Fibroblast of peridontal ligament (primary cell): Measurements from ENCODE around the gene FOXA2.

ENCODE experiments used
- DNase-seq: peaks from one replicate; pipeline ENCODE4 v3.0.0-alpha.2; 2010; ENCODE audit errors: extremely low read depth

FOXA2 gene

DNA sequence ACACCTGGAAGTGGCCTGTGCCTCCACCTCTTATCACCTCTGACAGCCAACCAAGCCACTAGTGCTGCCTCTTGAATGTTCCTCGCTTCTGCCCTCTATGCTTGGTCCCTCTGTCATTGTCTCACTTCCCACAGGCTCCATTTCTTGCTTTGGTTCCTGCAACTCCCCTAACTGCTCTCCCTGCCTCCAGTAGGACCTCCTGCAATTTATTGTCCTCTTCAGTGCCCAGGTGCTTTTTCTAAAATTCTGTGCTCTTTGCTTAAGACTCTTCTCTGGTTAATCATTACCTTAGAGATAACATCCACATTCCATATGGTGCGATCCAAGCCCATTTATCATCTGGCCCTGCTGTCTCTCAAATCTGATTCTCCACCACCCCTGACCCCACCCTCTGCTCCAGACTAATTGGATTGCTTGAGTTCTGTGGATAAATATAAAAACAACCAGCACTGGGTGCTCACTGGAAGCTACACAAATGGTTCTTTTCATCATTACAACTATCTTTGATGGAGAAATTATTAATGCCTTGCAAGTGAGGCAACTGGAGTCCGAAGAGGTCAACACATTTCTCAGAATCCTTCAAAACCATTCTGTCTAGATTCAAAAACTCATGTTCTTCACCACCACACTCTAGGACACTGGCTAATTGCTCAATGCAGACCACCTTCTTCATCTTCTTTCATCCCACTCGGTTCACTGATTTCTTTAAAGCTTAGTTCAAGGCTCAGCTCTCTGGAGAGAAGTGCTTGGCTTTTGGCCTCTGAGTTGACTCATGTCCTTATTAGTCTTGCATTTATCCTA lies 47.2 kb downstream of the FOXA2 start:
- DNase-seq, result no peak

GRCh38 chr20:22536141-22536828 lies 48.1 kb downstream of the FOXA2 start:
- no peak for DNase-seq

DNA sequence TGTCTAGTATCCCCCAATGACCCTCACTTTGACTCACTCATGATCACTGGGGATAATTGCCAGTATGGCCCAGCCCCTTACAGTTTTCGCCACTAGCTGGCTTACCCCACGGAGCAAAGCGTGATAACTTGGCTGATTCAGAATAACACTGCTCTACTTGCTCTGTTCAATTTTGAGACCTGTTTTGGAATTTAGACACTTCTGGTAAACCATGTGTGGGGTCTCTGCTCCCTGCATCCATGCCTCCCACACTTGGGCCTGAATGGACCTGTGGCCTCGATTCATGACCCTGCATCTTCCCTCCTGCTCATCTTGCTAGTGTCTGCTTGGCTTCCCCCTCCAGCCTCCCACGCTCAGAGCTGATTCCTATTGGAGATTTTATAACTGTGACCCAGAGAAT lies 48.9 kb downstream of the FOXA2 start:
- no peak for DNase-seq

DNA sequence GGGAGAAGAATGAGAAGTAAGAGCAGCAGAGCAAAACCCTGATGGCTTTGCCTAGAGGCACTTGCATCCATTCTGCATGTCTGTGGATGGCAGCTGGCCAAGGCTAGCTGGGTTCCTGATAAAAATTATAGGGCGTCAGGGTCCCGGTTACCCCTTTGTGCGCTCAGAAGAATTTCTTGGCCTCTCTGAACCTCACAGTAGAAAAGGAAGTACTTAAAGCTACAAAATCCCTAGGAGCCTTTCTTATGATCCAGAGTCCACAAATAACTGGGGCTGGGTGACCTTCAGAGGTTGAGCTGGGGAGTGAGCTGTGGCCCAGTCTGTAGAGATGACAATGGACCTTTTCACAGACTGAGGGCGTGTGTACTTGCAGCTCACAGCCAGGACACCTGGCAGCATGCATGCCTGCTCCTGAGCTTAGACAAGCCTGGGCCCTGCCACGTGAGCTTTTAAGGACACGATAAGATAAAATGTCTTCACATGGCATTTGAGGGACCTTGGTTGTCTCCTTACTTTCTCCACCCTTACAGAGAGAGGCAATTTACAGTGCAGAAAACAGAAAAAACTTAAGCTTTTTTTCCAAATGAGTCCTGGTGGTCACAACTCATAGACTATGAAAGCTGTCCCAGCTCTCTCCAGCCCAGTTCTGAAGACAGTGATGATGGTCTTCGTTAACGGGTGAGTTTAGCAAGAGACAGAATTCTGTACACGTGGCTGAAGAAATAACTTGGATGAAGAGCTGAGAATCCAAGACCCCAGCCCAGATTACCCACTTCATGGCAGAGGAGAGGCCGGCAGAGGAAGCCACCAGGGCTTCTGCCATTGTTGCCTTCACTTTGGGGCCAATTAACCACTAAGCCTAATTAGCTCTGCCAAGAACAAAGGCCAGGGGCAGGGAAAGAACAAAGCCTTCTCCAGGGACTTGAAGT lies 50.3 kb downstream of the FOXA2 start:
- no peak for DNase-seq

GRCh38 chr20:22532598-22532997 lies 51.8 kb downstream of the FOXA2 start:
- DNase-seq, result no peak

- DNase-seq, result no peak
Observed at GRCh38 chr20:22531756-22532155, 52.6 kb downstream of the FOXA2 start.

DNA sequence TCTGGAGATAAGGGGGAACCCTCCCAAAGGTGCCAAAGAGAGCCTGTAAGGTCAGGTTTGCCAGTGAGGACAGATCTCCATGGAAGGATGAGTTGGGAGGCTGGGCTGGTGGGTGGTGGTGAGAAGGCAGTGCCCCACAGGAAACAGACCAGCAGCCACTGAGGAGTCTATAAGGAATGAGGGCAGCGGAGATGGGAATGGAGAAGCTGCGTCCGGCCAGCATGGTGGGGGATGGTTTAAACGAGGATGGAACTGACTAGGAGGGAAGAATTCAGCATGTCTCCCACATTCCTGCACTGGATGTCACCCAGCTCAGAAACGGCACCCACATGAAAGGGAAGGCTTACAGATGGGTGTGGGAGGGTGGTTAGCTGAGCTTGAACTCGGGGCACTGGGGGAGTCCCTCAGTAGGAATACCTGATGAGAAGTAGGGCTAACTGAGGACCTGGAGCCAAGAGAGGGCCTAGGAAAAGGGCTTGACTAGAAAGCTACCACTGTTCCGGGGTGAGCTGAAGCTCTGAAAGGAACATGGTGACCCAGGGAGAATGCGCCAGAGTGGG lies 53.2 kb downstream of the FOXA2 start:
- DNase-seq, result no peak
